CD4-positive, alpha-beta T cell treated with Interleukin-17A for 4 hours (primary cell): ENCODE measurements around the gene GPRC5B.

Experiments
- DNase-seq: peaks from one replicate; pipeline ENCODE4 v3.0.0-alpha.2; 2020; ENCODE audit warnings: mixed read lengths

Gene GPRC5B

DNA sequence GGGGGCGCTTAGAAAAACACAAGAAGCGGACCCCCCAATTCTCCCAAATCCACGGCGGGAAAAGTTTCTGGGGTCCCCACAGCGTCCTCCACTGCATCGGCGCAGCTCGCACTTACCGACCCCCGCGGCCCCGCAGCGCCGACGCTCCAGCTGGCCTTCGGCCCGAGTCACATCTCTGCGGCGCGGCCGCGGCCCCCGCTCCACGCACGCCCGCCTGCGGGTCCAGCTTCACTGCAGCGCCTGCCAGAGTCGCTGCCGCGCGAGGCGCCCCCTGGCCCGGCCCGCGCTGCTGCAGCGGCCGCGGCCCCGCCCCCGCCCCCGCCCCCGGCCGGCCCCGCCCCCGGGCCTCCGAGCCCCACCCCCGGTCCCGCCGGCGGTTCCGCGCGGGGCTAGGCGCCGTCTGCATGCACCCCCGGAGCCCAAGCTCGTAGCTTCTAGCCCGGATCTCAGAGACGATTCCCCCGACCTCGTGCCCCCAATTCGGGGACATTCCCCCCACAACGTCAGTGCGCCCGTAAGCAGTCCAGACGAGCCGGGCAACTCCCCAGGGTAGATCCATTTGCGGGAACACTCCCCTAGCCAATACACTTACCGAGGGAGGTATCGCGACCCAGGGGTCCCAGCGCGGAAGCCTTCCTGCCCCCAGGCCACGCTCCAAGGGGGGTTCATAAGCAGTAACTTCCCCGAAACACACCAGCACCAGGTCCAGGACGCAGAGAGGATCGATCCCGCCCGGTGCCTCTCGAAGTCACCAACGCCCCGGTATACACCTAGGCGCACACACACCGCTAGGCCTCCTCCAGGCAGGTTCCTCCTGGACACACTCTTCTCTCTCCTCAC, at the start of gene GPRC5B:
Gene GPRC5B, minus strand, starts transcription at position 238 of the 840 bp plus-strand sequence. CDS start 12,003 bp downstream, outside the sequence.
- peak; percentile 74 for DNase-seq

- no peak for DNase-seq
Observed at GRCh38 chr16:19933740-19934139, 49.1 kb upstream of the GPRC5B start.

DNA sequence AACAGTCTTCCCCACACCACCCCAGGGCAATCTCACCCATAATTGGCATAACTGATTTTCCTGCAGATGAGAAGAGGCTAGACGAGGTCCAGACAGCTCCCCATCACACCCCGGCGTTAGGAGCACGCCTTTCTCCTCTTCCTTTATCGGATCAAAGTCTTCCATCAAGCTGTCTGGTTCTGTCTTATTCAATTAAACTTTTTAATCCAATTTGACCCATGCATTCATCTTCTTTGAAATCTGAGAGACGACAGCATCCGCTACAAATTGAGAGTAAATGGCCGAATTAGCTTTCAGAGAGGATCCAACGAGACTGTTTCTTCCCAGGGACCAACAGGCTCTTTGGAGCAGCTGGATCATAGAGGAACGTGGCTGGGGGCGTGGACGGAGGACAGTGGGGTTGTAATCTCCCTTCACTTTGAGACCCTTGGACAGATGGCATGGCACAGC, 44.4 kb upstream of the GPRC5B start:
- no peak for DNase-seq

DNA sequence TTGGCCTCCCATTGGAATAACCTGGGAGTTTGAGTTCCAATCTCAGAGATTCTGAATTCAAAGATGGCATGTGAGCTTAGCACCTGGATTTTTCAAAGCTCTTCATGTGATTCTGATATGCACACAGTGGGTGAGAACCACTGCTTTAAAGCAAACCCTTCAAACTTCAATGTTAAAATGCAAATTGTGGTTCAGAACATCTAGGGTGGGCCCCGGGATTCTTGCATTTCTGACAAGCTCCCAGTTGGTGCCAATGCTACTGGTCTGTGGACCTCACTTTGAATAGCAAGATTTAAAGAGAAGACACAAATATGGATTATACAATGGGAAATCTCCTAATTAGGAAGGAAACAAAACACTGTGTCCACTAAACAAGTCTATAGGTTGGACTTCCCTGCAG, 43.8 kb upstream of the GPRC5B start:
- DNase-seq = no peak

- DNase-seq = no peak
Observed at GRCh38 chr16:19926449-19927390, 42.1 kb upstream of the GPRC5B start.

DNA sequence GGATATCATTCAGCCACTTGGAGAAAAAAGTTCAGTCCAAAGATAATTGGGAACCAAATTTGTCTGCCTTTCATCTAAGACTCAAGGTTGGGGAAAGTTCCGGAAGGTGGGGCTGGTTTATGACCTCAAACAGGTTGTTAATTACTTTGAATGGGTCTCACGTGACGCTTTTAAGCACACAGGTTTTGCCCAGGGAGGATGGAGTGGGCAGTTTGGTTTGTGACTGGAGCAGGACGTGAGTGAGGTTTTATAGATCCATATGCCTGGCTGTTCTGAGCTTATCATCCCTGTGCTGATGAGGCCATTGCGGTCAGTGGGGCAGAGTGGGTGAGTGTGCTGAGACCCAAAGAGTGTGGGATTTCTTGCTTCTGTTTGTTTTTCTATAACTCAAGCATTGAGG, 38.7 kb upstream of the GPRC5B start:
- no peak for DNase-seq

DNA sequence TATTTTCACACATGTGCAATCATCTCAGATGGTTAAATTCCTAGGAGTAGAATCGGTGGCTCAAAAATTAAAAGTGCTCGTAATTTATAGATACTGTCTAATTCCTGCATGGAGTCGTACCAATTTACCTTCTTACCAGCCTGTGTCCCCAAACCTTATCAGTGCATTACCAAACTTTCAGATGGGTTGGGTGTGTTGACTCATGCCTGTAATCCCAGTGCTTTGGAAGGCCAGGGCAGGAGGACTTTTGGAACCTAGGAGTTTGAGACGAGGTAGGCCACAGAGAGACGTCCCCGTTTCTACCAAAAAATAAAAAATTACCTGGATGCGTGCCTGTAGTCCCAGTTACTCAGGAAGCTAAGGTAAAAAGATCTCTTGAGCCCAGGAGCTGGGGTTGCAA, 34.5 kb upstream of the GPRC5B start:
- no peak for DNase-seq

GRCh38 chr16:19916064-19916463, 31.4 kb upstream of the GPRC5B start:
- DNase-seq = no peak

- no peak for DNase-seq
Observed at GRCh38 chr16:19914877-19915276, 30.2 kb upstream of the GPRC5B start.

DNA sequence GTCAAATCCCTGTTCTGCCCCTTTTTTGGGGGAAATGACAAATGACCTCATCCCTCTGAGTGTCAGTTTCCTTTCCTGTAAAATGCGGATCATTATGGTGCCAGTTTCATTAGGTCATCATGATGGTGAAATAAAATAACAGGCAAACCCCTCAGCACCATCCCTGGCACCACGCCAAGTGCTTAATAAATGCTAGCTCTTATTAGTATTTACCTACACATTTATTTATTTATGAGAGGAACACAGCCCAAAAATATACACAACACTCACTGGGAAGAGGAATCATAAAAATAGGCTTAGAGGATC, 28.6 kb upstream of the GPRC5B start:
- no peak for DNase-seq

GRCh38 chr16:19912455-19913339, 28.0 kb upstream of the GPRC5B start:
- no peak for DNase-seq

GRCh38 chr16:19911747-19912454, 27.3 kb upstream of the GPRC5B start:
- no peak for DNase-seq

DNA sequence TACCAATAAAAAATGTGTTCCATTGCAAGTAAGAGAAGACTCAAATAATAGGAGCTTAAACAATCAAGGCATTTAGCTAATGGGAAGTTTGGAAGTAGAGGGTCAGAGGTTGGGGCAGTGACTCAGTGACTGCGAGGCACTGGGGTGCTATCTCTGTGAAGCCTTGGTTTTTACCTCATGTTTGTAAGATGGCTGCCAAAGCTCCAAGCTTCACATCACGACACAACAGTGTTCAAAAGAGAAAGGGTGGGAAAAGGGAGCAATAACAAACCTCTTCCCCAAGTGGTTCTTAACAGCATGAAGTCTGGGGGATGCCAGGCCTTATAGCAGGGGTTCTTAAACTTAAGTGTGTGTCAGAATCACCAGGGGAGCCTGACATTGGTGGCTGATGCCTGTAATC, 26.6 kb upstream of the GPRC5B start:
- no peak for DNase-seq

- DNase-seq = no peak
Observed at GRCh38 chr16:19909750-19910322, 25.2 kb upstream of the GPRC5B start.

- no peak for DNase-seq
Observed at GRCh38 chr16:19908921-19909320, 24.3 kb upstream of the GPRC5B start.

- peak; percentile 78 for DNase-seq
Observed at GRCh38 chr16:19907161-19907992, 22.7 kb upstream of the GPRC5B start.

DNA sequence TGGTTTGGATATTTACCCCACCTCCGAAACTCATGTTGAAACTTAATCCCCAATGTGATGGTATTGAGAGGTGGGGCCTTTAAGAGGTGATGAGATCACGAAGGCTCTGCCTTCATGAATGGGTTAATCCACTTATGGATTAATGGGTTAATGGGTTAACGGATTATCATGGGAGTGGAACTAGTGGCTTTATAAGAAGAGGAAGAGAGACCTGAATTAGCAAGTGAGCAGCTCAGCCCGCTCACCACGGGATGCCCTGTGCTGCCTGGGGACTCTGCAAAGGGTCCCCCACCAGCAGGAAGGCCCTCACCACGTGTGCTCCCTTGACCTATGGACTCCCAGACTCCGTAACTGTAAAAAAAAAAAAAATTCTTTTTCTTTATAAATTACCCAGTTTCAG, 16.5 kb upstream of the GPRC5B start:
- DNase-seq = no peak

- DNase-seq = no peak
Observed at GRCh38 chr16:19899605-19899955, 14.9 kb upstream of the GPRC5B start.

- DNase-seq = peak; percentile 38
Observed at GRCh38 chr16:19898924-19899604, 14.4 kb upstream of the GPRC5B start.

DNA sequence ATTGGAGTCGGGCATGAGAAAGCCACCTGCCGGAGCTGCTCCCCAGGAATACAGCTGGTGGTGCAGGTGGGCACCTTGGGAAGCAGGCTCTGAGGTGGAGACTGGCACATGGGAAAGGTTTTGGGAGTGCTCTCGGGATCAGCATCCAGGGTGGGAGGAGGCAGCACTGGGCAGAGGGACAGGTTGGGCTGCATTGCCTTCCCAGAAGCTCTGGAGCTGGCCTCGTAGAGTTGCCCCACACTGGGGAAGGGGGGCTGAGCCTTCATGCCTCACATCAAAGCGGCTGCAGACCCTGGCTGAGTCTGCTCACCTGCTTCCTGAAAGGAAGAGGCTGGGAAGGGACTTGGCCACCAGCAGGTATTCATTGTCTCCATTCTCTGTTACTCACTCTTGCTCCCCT, 13.5 kb upstream of the GPRC5B start:
- DNase-seq = no peak
